IMR-90 (cell line): ENCODE results near the gene EPPIN.

ENCODE experiments used
- CTCF ChIP-seq: conservative IDR thresholded peaks from 2 replicates; pipeline ENCODE4 v1.5.1; 2012; ENCODE audit warnings: mild to moderate bottlenecking, low read depth, low read length, improper control_type of control experiment
- FOS ChIP-seq: fragments of 150-350 bp; IDR thresholded peaks from 2 replicates; pipeline ENCODE4 v1.6.1; 2016; ENCODE audit warnings: low read depth, low read length
- MXI1 ChIP-seq: IDR thresholded peaks from 2 replicates; pipeline ENCODE4 v1.6.1; 2012; ENCODE audit warnings: low read depth, mild to moderate bottlenecking, low read length, moderate library complexity, borderline replicate concordance
- NFE2L2 ChIP-seq: fragments of 150-350 bp; IDR thresholded peaks from 2 replicates; pipeline ENCODE4 v1.6.1; 2016; ENCODE audit warnings: low read depth, mild to moderate bottlenecking, low read length
- POLR2A ChIP-seq: IDR thresholded peaks from 2 replicates; pipeline ENCODE4 v1.6.1; 2012; ENCODE audit warnings: mild to moderate bottlenecking, low read depth, low read length
- SMC3 ChIP-seq: fragments of 150-350 bp; IDR thresholded peaks from 2 replicates; pipeline ENCODE4 v1.6.1; 2016; ENCODE audit warnings: low read depth, mild to moderate bottlenecking, antibody characterized with exemption, low read length, moderate library complexity

GRCh38 chr20:45548410-45548809, 1.2 kb upstream of the EPPIN start:
- no peak for TF ChIP-seq POLR2A
- no peak for TF ChIP-seq CTCF
- no peak for TF ChIP-seq FOS
- TF ChIP-seq SMC3 = no peak
- no peak for TF ChIP-seq MXI1
- no peak for TF ChIP-seq NFE2L2
